GM20000 (cell line): Measurements from ENCODE around the gene MLXIP.

Experiments used
- DNase-seq: peaks from one replicate; pipeline ENCODE4 v3.0.0; 2012; ENCODE audit warnings: low spot score
- TF ChIP-seq, protein P1 (sequence below): IDR thresholded peaks from 2 replicates; pipeline ENCODE4 v1.5.1; 2012; ENCODE audit warnings: mild to moderate bottlenecking, control low read depth; ENCODE audit errors: extremely low read depth, missing control alignments

Gene MLXIP

DNA sequence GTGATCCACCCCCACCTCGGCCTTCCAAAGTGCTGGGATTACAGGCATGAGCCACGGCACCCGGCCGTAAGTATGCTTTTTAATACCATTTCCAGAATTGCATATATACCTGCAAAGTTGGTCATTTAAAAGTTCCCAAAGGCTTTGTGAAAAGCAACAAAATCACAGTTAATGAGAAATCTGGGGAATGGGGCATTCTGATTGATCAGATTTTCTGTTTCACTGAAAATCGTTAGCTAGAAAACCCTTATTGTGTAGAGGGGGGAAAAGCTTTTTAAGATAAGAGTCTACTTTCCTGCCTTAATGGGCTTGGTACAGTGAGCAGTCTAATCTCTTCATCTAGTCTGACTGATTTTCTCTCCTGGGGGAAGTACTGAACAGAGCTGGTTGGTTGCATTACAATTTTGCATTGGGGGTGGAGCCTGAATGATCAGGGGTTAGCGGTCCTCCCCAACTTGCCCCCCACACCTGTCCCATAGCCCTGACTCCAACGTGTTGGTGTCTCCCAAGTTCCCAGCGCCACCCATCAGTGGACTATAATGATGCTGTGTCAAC, 71.6 kb downstream of the MLXIP start:
- TF ChIP-seq, protein P1, sequence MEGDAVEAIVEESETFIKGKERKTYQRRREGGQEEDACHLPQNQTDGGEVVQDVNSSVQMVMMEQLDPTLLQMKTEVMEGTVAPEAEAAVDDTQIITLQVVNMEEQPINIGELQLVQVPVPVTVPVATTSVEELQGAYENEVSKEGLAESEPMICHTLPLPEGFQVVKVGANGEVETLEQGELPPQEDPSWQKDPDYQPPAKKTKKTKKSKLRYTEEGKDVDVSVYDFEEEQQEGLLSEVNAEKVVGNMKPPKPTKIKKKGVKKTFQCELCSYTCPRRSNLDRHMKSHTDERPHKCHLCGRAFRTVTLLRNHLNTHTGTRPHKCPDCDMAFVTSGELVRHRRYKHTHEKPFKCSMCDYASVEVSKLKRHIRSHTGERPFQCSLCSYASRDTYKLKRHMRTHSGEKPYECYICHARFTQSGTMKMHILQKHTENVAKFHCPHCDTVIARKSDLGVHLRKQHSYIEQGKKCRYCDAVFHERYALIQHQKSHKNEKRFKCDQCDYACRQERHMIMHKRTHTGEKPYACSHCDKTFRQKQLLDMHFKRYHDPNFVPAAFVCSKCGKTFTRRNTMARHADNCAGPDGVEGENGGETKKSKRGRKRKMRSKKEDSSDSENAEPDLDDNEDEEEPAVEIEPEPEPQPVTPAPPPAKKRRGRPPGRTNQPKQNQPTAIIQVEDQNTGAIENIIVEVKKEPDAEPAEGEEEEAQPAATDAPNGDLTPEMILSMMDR = no peak
- no peak for DNase-seq

- TF ChIP-seq, protein P1 = no peak
- no peak for DNase-seq
Measured at GRCh38 chr12:122152754-122153153, 74.2 kb downstream of the MLXIP start.

DNA sequence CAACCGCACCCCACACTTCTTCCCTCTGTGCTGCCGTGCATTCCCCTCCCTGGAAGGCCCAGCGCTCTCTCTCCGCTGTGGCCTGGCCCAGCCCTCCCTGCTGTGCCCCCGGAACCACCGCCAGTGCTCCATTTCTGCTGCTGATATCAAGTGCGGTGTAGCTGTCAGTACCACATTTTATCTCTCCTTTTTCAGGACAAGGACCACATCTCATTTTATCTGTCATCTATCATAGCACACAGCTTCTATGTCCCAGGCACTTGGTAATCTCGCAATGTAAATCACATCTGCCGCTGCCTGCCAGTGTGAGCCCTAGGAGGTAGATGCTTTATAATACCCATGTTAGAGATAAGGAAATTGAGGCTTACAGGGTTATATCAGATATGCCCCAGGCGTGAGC, 77.1 kb downstream of the MLXIP start:
- DNase-seq = no peak
- TF ChIP-seq, protein P1 = no peak

- TF ChIP-seq, protein P1 = no peak
- DNase-seq = no peak
Measured at GRCh38 chr12:122158700-122159285, 80.2 kb downstream of the MLXIP start.

GRCh38 chr12:122159882-122160281, 81.3 kb downstream of the MLXIP start:
- TF ChIP-seq, protein P1 = no peak
- no peak for DNase-seq

DNA sequence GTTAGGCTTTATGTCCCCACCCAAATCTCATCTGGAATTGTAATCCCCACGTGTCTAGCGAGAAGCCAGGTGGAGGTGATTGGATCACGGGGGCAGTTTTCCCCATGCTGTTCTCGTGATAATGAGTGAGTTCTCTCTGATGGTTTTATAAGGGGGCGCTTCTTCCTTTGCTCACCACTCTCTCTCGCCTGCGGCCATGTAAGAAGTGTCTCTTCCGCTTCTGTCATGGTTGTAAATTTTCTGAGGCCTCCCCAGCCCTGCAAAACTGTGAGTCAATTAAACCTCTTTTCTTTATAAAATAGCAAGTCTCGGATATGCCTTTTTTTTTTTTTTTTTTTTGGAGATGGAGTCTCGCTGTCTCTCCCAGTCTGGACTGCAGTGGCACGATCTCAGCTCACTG, 82.2 kb downstream of the MLXIP start:
- TF ChIP-seq, protein P1 = no peak
- no peak for DNase-seq

DNA sequence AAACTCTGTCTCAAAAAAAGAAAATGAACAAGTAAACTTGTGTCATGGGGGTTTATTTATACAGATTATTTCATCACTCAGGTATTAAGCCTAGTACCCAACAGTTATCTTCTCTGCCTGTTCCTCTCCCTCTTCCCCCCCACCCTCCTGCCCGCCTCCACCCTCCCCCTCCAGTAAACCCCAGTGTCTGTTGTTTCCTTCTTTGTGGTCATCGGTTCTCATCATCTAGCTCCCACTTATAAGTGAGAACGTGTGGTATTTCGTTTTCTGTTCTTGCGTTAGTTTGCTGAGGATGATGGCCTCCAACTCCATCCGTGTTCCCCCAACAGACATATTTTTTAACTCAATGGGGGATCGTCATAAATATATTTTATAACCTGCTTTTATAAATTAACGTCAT, 83.1 kb downstream of the MLXIP start:
- no peak for DNase-seq
- TF ChIP-seq, protein P1 = no peak
